T-helper 9 cell (primary cell): ENCODE data around the gene NUDT6.

Experiments
- DNase-seq: peaks from one replicate; pipeline ENCODE4 v3.0.0-alpha.2; 2020

Gene NUDT6

DNA sequence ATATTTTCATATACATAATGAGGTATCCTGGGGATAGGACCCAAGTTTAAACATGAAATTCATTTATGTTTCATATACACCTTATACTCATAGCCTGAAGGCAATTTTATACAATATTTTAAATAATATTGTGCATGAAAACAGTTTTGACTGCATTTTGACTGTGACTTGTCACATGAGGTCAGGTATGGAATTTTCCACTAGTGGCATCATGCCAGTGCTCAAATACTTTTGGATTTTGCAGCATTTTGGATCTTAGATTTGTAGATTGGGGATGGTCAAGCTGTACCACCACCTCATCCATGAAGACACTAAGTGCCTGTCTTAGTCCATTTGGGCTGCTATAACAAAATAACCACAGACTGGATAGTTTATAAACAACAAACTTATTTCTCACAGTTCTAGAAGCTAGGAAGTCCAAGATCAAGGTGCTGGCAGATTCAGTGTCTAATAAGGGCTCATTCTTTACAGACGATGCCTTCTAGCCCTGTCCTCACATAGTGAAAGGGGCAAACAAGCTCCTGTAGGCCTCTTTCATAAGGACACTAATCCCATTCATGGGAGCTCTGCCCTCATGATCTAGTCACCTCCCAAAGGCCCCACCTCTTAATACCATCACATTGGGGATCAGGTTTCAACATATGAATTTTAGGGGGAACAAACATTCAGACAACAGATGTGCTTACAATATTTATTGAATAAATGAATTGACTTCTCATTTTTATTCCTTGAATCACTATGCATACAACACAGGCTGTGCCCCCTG is 9.4 kb downstream of the NUDT6 start:
- no peak for DNase-seq

DNA sequence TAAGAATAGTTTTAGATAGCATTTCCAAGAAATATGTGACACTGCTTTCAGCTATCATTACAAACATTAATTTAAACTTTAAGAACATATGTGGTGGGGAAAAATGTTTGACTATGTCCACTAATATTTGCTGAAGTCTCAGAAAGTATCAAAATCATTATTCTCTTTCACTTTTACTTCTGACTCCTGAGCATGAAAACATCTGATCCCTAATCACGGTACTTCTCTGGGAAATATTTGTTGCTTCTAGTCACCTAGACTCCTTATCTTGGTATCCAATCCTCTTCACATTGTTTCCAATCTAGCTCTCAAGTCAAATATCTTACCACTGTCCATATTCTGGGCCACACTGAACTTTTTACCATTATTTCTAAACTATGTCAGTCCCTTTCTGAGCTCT is 10.8 kb downstream of the NUDT6 start:
- DNase-seq: no peak

DNA sequence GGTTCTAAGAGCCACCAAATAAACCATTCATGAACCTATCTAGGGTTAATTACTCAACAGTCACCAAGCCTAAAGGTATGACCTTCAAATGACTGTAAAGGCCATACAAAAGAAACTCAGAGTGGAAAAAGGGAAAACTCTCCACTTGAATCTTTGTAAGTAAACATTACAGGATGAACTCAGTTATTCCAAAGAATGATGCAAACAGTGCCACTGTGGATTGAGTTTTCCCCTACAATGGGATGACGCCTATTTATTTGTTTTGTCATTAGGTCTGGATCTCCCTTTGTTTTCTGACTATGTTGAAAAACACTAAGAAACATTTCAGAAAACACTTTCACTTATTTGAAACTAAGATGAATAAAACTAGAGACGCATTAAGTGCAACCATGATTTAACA is 12.7 kb downstream of the NUDT6 start:
- DNase-seq: no peak

DNA sequence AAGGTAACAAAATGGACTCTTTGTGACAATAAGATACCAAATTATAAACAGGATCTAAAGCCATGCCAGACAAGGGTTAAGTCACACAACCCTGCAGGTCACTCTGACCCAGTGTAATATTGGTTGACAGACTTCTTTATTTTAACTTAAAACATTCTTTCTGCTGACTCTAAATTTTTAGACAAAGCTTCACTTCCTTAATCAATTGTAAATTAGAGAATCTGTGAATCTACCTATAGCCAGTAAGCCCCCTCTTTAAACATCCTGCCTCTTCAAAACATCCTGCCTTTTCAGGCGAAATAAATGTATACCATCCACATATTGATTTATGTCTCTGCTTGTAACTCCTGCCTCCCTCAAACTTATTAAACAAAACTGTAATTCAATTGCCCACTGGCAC is 14.2 kb downstream of the NUDT6 start:
- no peak for DNase-seq

DNA sequence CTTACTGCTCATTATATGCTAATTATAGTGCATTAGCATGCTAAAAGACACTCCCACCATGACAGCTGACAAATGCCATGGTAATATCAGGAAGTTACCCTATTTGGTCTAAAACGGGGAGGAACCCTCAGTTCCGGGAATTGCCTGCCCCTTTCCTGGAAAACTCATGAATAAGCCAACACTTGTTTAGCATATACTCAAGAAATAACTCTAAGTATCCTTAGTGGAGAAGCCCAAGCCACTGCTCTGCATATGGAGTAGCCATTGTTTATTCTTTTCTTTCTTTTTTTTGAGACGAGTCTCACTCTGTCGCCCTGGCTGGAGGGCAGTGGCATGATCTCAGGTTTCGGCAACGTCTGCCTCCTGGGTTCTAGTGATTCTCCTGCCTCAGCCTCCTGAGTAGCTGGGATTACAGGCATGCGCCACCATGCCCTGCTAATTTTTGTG is 15.5 kb downstream of the NUDT6 start:
- no peak for DNase-seq

DNA sequence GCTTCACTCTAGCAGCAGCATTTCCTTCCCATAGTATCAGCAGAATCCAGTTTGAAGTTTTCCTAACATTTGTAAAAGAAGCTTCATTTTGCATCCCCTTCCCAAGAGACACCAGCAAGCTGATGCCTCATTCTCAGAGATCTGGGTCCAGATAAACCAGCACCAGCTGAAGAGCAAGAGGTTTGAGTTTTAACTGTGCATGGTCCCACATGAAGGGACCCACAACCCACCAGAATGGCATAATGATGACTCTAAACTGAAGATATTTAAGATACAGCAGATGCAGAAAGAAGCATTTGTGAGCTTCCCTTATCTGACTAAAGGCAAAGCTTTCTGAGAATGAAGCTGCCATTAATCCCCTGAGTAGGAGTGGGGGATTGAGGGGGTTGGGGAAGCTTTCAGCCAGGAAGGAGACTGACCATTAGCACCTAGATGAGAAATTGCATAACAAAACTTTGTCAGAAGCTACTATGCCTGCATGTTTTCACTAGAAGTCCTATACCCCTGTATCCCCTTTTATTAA is 18.6 kb downstream of the NUDT6 start:
- DNase-seq: no peak

DNA sequence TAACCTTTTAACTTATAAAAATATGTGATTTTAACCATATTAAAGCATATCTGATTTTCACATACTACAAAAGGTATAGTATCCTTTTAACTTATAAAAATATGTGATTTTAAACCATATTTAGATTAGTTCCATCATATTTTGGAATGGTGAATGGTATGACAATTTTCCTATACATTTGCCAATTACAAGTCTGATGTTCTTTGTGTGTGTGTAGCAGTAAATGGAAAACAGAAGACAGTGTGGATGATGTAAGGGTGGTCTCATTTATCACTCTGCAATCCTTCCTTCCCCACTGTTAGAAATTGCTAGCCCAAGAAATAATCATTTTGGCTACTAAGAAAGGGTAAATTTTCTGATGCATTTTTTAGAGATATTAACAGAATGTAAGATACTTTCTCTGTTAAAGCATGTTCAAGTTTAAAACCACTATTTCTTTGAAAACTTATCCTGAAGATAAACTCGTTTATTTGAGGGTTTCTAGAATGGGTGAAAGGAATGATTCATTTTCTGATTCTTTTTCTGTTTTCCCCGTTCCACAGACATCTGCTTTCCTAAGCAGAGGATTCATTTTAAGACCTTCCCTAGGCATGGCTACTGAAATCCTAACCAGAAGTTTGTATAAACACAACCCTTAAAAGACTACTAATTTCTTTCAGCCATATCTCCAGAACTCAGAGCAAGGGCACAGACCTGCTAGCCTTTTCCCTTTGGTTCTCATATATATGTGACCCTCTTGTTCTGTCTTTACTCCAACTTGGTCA is 21.0 kb downstream of the NUDT6 start:
- DNase-seq: no peak

DNA sequence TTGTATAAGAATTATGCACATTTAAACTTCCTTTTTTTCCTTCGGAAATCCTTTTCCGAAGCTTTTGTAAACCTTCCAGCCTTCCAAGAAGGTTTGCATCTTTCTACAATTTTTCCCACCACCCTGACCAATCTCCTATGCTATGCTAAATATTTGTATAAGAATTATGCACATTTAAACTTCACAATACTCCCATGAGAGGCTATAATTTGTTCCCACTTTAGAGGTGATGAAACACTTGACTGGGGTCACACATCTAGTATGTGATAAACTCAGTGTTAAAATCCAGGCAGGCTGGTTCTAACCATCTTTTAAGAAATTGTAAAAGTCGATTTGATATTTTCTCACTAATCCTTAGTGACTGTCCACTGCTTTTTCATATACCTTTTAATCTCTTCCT is 22.1 kb downstream of the NUDT6 start:
- no peak for DNase-seq

DNA sequence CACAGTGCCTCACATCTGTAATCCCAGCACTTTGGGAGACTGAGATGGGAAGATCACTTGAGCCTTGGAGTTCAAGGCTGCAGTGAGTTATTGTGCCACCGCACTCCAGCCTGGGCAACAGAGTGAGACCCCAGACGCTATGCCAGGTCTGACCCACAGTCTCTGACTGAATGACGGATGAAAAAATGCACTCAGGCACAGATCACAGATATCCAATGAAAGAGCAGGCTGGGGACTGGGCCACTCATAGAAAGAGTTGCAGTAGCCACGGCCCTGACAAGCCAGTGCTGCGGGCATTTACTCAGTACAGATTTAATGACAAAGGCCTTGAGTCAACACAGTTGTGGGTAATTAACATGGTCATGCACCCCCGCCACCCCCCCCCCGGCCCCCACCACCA is 22.7 kb downstream of the NUDT6 start:
- DNase-seq: no peak

DNA sequence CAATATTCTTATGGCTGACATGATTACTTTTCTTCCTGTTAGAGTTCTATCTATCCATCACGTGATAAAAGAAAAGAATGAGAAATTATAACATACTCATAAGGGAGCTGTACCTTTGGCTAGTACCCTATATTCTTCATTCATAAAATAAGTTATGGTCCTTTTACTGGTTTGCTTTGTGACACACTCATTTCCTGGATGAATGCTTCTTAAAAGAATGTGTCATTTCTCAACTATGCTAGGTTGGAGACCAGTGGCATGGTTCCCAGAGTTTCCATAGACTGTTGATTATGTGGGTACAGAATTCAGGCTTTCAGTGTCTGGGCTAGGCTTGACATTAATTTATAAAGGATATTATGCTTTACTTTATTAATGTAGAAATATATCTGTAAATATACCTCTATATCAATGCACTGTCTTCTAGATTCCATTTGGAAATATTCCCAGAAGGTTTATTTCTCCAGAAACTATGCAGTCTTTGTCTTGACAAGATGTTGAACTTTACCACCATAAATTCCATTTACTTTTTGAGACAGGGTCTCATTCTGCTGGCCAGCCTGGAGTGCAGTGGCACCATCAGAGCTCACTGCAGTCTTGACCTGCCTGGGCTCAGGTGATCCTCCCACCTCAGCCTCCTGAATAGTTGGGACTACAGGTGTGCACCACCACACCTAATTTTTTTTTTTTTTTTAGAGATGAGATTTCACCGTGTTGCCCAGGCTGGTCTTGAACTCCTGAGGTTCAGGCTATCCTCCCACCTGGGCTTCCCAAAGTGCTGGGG is 23.8 kb downstream of the NUDT6 start:
- DNase-seq: no peak

DNA sequence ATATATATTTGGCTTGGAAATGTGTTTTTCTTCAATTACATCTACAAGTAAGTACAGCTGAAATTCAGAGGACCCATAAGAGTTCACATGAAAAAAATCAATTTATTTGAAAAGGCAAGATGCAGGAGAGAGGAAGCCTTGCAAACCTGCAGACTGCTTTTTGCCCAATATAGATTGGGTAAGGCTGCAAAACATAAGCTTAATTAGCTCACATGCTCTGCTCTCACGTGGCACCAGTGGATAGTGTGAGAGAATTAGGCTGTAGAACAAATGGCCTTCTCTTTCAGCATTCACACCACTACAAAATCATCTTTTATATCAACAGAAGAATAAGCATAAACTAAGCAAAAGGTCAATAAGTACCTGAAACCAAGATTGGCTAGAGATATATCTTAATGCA is 26.1 kb downstream of the NUDT6 start:
- no peak for DNase-seq

DNA sequence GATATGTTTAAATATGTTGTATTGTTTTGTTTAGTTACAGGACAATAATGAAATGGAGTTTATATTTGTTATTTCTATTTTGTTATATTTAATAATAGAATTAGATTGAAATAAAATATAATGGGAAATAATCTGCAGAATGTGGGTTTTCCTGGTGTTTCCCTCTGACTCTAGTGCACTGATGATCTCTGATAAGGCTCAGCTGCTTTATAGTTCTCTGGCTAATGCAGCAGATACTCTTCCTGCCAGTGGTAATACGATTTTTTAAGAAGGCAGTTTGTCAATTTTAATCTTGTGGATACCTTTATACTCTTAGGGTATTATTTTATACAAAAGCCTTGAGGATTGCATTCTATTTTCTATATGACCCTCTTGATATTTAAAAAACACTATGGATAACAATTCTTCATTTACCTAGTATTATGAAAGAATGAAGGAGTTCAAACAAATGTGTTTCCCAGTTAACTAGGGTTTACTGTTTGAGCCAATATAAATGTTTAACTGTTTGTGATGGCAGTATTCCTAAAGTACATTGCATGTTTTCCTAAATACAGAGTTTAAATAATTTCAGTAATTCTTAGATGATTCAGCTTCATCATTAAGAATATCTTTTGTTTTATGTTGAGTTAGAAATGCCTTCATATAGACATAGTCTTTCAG is 26.9 kb downstream of the NUDT6 start:
- DNase-seq: no peak

DNA sequence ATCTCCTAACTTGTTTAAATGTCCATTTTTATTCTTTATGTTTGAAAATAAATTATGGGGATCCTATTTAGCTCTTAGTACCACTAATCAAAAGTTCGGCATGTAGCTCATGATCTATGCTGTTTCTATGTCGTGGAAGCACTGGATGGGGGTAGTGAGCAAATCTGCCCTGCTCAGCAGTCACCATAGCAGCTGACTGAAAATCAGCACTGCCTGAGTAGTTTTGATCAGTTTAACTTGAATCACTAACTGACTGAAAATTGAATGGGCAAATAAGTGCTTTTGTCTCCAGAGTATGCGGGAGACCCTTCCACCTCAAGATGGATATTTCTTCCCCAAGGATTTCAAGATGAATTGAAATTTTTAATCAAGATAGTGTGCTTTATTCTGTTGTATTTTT is 27.6 kb downstream of the NUDT6 start:
- no peak for DNase-seq

DNA sequence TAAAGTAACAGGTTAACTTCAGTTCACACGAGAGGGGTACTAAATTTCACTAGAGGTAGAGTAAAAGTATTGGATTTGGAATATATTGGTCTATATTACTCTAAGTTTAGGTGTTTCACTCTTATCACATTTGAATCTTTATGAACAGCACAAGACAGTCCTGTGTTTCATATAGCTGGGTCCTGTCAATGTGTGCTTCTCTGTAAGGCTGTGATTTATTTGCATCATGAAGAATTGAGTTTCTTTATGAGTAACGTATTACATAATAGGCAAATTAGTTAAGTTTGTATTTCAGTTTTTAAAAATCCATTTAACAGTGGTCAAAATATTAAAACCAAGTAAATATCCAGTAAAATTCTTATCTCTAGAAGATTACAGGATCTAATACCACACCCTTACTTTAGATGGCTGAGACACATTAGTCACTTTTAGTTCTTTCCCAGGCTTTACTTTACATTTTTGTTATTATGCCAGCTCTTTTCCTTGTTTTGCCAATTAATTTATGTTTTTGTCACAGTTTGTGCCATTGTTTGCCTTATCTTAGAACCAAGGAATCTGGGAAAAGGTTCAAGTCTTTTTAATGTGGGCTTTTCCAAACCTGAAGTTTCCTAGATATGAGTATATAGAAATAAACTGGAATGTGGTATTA is 32.1 kb downstream of the NUDT6 start:
- DNase-seq: no peak

DNA sequence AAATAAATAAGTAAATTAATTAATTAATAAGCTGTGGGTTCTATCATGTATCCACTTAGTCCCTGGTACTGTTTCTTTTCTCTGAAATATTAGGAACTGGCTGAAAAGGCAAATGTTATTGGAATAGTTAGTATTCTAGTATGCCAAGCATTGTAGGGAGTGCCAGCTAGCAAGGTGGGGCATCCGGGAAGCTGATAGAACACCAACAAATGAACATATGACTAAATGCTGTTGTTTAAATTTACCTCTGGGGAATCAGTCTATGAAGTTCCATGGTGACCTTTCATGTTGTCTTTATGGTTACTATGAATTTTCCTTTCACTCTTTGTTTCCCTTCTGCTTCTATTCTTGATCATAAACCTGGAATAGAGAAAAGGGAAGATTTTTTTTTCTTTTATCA is 32.7 kb downstream of the NUDT6 start:
- DNase-seq: no peak

DNA sequence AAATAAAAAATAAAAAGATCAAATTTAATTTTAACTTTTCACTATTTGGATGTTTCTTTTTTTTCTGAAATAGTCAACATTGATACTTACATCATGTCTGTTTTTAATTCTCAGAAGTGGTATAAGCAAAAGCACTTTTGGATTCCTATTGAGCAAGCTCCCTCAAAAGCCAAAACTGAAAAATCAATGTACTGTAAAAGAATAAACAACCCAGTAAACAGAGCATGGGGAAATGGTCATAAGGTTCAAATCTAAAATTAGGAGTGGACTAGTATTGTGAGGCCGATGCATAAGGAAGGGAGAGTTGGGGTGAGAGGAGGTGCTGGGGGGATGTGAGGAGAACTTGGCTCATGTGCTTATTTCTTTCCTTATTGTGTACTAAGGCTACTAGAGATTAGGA is 37.9 kb downstream of the NUDT6 start:
- DNase-seq: no peak

DNA sequence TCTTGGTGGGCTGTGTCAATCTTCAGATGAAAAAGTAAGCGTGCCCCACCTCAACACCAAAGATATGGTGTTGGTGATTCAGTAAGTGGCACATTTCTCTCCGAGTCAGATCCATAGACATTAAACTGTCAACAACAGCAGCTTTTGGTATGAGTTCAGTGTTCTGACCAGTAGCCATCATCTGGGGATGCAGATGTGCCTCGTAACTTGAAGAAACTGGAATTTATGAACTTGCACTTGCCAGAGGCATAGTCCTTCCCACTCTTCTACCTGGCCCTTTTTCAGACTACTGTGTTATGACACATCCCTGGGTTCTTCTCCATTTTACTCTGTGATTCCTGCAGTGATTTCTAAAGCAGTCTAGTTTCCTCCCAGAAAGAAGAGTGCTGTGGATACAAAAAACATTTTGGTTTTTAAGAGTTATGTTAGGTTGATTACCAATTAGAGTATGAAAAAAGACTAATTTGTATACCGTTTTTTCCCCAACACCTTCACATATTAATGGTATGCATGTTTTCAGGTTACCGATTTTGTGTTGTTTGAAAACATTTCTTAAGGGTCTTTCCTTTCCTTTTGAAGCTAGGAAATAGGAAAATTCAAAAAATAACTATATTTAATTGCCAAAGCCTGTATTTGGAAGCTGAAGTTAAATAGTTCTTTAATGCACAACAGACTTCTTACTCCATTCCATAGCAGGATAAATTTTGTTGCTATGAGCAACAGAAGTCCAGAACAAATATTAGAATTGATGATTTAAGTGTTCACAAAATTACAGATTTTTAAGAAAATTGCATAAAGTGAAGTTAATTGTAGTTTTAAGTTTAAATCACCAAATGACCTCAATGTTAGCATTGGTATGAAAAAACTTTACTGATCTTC is 39.3 kb downstream of the NUDT6 start:
- no peak for DNase-seq

DNA sequence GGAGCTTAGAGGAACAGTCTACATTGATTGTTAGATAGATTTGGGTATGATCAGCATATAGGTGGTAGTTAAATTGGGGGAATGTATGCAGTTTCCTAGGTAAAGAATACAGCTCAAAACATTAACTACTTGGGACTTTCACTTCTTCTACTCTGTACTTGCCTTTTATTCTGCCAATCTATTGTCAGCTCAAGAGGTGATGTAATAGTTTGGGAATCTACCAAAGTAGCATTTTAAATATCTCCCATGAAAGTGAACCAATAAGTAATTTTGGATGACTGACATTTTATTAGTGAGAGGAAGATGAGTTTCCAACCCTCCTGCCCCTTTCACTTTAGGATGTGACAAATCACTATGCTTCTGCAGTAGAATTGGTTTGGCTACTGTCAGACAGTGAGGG is 43.4 kb downstream of the NUDT6 start:
- no peak for DNase-seq

DNA sequence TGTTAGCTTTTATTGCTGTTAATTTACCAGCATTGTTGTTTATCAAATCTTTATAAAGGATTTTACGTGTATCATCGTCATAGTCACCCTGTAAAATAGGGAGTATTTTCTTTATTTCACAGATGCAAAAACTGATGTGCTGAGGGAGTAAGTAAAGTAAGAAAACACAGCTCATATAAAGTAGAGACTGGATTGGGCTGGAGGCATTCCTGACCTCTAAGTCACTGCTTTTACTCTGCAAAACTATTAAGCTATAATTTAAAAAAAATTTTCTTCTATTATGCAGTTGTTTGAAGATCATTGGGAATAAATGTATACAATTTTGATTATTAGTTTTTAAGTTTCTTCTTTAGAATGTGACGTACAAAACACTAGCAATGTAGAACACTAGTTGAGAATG is 45.9 kb downstream of the NUDT6 start:
- DNase-seq: no peak

DNA sequence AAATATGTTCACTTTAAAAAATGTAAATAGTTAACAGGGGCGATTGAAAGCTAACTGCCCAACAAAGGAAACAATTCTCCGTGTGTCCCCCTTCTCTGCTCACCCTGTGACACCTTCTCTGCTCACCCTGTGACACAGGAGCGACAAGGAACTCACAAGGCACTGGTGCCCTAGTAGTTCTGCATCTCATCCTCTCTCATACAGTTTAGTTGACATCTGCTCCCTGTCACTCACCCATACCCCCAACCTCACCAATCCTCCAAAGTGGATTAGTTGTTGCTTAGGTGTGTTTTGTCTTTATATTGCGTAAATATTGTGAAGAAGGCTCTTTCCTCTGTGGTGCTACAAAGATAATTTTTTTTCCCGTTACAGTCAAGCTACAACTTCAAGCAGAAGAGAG is 46.4 kb downstream of the NUDT6 start:
- no peak for DNase-seq
